HL-60 (cell line): ENCODE data around the gene HYAL1.

Experiments
- POLR2AphosphoS5 ChIP-seq: IDR thresholded peaks from 2 replicates; pipeline ENCODE4 v1.6.1; 2012; ENCODE audit warnings: low read depth
- TF ChIP-seq, protein P1 (sequence below): IDR thresholded peaks from one replicate; pipeline ENCODE4 v1.5.1; 2011; ENCODE audit warnings: low read length, control low read depth, inconsistent platforms; ENCODE audit not compliant: insufficient read depth
- TF ChIP-seq, protein P2 (sequence below): IDR thresholded peaks from 2 replicates; pipeline ENCODE4 v1.6.1; 2012; ENCODE audit warnings: low read depth; ENCODE audit not compliant: insufficient replicate concordance

DNA sequence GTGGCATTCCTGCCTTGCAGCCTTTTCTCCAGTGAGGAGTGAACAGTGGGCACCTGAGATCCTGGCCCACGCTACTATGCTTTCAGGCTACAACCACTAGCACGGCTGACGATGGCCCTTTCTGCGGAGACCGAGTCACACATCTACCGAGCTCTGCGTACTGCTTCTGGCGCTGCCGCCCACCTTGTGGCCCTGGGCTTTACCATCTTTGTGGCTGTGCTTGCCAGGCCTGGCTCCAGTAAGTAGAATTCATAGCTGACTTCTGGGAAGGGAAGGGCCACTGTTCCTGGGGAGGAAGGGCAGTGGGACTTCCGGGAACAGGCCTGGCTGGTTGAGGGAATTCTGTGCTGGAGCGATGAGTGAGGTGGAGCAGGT, 47.9 kb upstream of the HYAL1 start:
- TF ChIP-seq, protein P1, sequence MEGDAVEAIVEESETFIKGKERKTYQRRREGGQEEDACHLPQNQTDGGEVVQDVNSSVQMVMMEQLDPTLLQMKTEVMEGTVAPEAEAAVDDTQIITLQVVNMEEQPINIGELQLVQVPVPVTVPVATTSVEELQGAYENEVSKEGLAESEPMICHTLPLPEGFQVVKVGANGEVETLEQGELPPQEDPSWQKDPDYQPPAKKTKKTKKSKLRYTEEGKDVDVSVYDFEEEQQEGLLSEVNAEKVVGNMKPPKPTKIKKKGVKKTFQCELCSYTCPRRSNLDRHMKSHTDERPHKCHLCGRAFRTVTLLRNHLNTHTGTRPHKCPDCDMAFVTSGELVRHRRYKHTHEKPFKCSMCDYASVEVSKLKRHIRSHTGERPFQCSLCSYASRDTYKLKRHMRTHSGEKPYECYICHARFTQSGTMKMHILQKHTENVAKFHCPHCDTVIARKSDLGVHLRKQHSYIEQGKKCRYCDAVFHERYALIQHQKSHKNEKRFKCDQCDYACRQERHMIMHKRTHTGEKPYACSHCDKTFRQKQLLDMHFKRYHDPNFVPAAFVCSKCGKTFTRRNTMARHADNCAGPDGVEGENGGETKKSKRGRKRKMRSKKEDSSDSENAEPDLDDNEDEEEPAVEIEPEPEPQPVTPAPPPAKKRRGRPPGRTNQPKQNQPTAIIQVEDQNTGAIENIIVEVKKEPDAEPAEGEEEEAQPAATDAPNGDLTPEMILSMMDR = no peak
- no peak; the same call in 1 of the 2 replicates for TF ChIP-seq POLR2AphosphoS5
- TF ChIP-seq, protein P2, sequence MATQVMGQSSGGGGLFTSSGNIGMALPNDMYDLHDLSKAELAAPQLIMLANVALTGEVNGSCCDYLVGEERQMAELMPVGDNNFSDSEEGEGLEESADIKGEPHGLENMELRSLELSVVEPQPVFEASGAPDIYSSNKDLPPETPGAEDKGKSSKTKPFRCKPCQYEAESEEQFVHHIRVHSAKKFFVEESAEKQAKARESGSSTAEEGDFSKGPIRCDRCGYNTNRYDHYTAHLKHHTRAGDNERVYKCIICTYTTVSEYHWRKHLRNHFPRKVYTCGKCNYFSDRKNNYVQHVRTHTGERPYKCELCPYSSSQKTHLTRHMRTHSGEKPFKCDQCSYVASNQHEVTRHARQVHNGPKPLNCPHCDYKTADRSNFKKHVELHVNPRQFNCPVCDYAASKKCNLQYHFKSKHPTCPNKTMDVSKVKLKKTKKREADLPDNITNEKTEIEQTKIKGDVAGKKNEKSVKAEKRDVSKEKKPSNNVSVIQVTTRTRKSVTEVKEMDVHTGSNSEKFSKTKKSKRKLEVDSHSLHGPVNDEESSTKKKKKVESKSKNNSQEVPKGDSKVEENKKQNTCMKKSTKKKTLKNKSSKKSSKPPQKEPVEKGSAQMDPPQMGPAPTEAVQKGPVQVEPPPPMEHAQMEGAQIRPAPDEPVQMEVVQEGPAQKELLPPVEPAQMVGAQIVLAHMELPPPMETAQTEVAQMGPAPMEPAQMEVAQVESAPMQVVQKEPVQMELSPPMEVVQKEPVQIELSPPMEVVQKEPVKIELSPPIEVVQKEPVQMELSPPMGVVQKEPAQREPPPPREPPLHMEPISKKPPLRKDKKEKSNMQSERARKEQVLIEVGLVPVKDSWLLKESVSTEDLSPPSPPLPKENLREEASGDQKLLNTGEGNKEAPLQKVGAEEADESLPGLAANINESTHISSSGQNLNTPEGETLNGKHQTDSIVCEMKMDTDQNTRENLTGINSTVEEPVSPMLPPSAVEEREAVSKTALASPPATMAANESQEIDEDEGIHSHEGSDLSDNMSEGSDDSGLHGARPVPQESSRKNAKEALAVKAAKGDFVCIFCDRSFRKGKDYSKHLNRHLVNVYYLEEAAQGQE = no peak
